Measurements from ENCODE around the gene SLC19A1. TPM values are rescaled to one million over a fixed set of nuclear protein-coding genes. Genes with fewer than 3 reads are reported as not detected.
"Not testable (repeated sequence)": the region's sequence is repeated elsewhere in the genome, so short reads cannot be mapped to it uniquely, and the experiment has no call there.

SLC19A1 gene
- polyA plus RNA-seq, 3 donors, result 66.1 to 70.0 (median 67.6) TPM

GRCh38 chr21:45508607-45509565 is 33.4 kb downstream of the SLC19A1 start:
- no peak for DNase-seq (ENCODE audit: low read depth in 3 of 3, low spot score in 2 of 3)

GRCh38 chr21:45507888-45508508 is 34.2 kb downstream of the SLC19A1 start:
- DNase-seq (ENCODE audit: low read depth in 3 of 3, low spot score in 2 of 3), result no peak

- DNase-seq (ENCODE audit: low read depth in 3 of 3, low spot score in 2 of 3), result no peak
Measured at GRCh38 chr21:45507523-45507875, 34.7 kb downstream of the SLC19A1 start.

GRCh38 chr21:45506836-45507522 is 35.3 kb downstream of the SLC19A1 start:
- no peak for DNase-seq (ENCODE audit: low read depth in 3 of 3, low spot score in 2 of 3)

- DNase-seq (ENCODE audit: low read depth in 3 of 3, low spot score in 2 of 3), result no peak
Measured at GRCh38 chr21:45506241-45506817, 35.9 kb downstream of the SLC19A1 start.

- no peak for DNase-seq (ENCODE audit: low read depth in 3 of 3, low spot score in 2 of 3)
Measured at GRCh38 chr21:45505416-45506021, 36.7 kb downstream of the SLC19A1 start.

DNA sequence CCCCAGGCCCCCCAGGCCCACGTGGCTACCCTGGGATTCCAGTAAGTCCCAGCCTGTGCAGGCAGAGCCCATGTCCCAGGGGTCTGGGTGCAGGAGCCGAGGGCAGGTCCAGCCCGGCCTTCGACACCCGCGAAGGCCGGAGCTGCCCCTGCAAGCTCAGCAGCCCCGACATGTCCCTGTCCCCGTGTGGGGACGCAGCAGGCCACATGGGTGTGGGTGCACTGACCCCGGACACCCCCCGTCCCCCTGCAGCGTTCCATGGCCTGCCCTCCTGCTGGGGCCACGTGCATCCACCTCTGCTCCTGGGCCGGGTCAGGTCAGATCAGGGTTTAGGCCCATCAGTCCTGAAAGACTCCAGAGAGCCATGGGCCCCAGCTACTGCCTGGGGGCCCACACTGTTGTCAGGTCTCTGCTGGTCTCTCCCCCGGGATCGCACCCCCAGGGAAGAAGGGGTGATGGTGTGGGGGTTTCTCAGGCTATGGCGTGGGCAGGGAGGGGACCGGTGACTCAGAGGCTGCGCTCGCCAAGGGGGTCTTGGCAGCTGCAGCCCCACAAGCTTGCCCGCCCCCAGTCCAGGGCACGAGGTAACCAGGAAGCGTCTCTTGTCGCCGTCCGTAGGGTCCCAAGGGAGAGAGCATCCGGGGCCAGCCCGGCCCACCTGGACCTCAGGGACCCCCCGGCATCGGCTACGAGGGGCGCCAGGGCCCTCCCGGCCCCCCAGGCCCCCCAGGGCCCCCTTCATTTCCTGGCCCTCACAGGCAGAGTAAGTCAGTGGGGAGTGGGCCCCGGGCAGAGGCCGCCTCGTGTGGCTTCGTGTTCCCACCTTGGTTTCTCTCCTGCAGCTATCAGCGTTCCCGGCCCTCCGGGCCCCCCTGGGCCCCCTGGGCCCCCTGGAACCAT is 37.5 kb downstream of the SLC19A1 start:
- no peak for DNase-seq (ENCODE audit: low read depth in 3 of 3, low spot score in 2 of 3)

DNA sequence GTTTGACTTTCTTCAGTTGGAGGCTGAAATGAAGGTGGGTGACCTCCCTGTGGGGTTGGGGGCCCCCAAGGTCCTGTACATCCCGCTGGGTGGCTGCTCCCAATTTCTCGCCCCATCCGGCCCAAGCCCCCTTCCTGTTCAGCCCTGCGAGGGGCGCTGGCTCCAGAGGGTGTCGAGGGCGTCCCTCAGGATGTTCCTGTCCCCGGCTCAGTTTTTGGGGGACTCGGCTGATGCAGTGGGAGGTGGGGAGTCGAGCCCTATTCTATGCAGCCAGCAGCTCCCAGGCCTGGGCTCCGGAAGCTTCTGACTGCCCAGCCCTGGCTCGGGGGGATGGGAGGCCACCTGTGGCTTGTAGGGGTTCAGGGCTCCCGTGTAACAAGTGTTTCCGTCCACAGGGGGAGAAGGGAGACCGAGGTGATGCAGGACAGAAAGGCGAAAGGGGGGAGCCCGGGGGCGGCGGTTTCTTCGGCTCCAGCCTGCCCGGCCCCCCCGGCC is 38.2 kb downstream of the SLC19A1 start:
- DNase-seq (ENCODE audit: low read depth in 3 of 3, low spot score in 2 of 3), result no peak

DNA sequence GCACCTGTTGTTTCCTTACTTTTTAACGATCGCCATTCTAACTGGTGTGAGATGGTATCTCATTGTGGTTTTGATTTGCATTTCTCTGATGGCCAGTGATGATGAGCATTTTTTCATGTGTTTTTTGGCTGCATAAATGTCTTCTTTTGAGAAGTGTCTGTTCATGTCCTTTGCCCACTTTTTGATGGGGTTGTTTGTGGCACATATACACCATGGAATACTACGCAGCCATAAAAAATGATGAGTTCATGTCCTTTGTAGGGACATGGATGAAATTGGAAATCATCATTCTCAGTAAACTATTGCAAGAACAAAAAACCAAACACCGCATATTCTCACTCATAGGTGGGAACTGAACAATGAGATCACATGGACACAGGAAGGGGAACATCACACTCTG is 39.0 kb downstream of the SLC19A1 start:
- DNase-seq (ENCODE audit: low read depth in 3 of 3, low spot score in 2 of 3), result not testable (repeated sequence)

DNA sequence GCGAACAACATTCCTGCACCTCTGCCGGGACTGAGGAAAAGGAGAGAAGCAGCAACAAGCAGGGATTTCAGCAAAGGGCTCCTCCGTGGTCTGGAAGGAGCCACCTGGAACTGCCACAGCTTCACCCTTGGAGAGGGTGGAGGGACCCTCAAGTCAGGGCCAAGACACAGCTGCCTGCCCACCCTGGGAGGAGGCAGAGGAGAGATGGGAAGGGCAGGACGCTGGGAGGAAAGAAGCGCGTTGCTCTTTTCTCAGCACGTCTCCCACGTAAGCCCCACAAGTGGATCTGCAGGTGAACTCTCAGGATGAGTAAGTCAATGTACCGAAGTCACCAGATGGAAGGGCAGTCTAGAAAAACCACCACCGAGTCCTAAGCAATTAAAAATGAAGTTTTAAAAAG is 39.6 kb downstream of the SLC19A1 start:
- no peak for DNase-seq (ENCODE audit: low read depth in 3 of 3, low spot score in 2 of 3)

DNA sequence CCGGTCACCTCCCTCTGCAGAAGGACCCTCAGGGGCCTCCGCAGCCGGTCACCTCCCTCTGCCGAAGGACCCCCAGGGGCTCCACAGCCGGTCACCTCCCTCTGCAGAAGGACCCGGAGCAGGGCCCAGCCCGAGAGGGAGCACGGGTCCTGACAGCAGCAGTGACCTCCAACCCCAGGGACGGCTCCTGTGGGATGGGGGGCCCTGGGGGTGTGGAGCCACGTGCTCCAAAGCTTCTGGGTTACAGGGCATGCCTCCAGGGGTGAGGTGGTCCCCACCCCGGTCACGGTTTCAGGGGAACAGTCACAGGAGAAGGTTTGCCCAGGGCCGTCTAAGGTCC is 40.3 kb downstream of the SLC19A1 start:
- no peak for DNase-seq (ENCODE audit: low read depth in 3 of 3, low spot score in 2 of 3)

DNA sequence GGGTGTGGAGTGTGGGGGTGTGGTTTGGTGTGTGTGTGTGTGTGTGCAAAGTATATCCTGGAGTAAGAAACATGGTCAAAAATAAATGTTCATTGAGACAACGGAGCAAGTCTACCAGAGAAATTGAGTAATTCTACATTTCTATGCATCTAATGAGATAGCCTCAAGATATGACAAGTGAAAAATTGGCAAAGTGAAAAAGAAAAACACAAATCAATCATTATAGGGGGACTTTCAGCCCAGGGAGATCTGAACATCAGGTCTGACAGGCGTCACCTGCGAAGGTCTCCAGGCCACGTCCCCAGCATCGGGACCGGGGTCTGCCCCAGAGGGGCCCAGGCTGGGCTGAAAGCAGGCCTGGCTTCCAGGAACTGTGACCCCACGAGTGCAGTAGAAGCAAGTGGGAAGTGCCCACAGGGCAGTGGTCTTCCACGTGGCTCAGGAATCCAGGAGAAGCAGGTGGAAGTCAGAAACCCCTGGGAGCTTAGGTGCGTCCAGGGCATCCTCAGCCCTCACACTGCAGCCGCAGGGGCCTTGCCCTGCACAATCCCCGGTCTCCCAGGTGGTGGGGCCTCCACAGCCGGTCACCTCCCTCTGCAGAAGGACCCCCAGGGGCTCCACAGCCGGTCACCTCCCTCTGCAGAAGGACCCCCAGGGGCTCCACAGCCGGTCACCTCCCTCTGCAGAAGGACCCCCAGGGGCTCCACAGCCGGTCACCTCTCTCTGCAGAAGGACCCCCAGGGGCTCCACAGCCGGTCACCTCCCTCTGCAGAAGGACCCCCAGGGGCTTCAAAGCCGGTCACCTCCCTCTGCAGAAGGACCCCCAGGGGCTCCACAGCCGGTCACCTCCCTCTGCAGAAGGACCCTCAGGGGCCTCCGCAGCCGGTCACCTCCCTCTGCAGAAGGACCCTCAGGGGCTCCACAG is 40.9 kb downstream of the SLC19A1 start:
- DNase-seq (ENCODE audit: low read depth in 3 of 3, low spot score in 2 of 3), result not testable (repeated sequence)

- DNase-seq (ENCODE audit: low read depth in 3 of 3, low spot score in 2 of 3), result no peak
Measured at GRCh38 chr21:45499970-45500577, 42.2 kb downstream of the SLC19A1 start.

GRCh38 chr21:45499201-45499750 is 43.0 kb downstream of the SLC19A1 start:
- no peak for DNase-seq (ENCODE audit: low read depth in 3 of 3, low spot score in 2 of 3)

DNA sequence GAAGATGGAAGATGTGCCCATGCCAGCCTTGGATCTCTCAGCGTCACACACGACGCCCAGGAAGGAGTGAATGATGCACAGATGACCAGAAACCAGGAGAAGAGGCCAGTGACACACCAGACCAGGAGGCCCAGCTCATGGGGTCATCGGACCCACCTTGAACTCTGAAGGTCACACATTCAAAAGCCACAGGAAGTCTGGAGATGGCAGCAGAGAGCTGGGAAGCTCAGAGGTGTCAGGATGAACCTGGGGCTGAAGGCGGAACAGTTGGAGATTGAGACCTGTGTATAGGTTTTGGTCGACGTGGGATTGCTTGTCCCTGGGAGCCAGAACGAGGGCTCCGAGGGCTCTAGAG is 43.6 kb downstream of the SLC19A1 start:
- DNase-seq (ENCODE audit: low read depth in 3 of 3, low spot score in 2 of 3), result no peak

DNA sequence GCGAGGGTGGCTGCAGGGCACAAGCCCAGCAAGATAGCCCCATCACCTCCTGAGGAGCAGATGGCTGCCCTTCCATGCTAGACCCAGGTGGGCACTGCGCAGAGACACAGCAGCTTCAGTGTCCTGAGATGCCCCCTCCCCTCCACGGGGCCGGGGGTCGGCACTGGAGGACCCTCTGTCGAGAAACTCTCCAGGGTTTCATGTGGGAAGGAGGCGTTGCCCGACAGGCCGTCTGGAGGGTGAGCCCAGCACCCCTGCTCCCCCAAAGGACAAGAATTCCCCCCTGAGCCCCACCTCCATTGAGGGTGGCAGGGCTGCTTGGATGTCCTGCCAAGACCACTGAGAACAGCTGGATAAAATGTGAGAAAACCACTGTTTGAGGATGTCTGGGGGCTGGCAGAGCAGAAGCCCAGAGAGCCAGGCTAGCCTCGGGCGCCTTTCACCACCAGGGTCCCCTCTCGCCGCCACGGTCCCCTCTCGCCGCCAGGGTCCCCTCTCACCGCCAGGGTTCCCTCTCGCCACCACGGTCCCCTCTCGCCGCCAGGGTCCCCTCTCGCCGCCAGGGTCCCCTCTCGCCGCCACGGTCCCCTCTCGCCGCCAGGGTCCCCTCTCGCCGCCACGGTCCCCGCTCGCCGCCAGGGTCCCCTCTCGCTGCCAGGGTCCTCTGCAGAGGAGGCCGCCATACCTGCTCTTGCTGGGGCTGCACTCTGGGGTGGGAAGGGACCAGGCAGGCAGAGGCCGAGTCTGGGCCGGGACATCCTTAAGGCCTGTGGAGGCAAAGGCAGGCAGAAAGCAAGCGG is 44.2 kb downstream of the SLC19A1 start:
- DNase-seq (ENCODE audit: low read depth in 3 of 3, low spot score in 2 of 3), result no peak
